NB4 (cell line): ENCODE measurements around the gene CHCHD5.
A peak's percentile ranks its signal among the peaks of the same experiment; 100 is the strongest.

Source experiments
- MAX ChIP-seq: IDR thresholded peaks from 2 replicates; pipeline ENCODE4 v1.6.1; 2011; ENCODE audit warnings: low read depth, low read length
- POLR2A ChIP-seq: IDR thresholded peaks from 2 replicates; pipeline ENCODE4 v1.6.1; 2011; ENCODE audit warnings: mild to moderate bottlenecking; ENCODE audit not compliant: insufficient read length; ENCODE audit errors: extremely low read depth
- TF ChIP-seq, protein P1 (sequence below): IDR thresholded peaks from one replicate; pipeline ENCODE4 v1.5.1; 2012; ENCODE audit warnings: low read depth, low read length

- TF ChIP-seq POLR2A, result no peak
- TF ChIP-seq, protein P1, sequence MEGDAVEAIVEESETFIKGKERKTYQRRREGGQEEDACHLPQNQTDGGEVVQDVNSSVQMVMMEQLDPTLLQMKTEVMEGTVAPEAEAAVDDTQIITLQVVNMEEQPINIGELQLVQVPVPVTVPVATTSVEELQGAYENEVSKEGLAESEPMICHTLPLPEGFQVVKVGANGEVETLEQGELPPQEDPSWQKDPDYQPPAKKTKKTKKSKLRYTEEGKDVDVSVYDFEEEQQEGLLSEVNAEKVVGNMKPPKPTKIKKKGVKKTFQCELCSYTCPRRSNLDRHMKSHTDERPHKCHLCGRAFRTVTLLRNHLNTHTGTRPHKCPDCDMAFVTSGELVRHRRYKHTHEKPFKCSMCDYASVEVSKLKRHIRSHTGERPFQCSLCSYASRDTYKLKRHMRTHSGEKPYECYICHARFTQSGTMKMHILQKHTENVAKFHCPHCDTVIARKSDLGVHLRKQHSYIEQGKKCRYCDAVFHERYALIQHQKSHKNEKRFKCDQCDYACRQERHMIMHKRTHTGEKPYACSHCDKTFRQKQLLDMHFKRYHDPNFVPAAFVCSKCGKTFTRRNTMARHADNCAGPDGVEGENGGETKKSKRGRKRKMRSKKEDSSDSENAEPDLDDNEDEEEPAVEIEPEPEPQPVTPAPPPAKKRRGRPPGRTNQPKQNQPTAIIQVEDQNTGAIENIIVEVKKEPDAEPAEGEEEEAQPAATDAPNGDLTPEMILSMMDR, result no peak
- peak; percentile 34; the same call in 1 of the 2 replicates for TF ChIP-seq MAX
These were observed 39.7 kb downstream of the CHCHD5 start for GRCh38 chr2:112623913-112624777.
